HepG2 (cell line): ENCODE results near the gene PROS1. TPM values are rescaled to one million over a fixed set of nuclear protein-coding genes. Genes with fewer than 3 reads are reported as not detected.

ENCODE experiments used
- ATAC-seq: fragments of 200-7000 bp; cut with Tn5 transposase; 3 replicates; pipeline ENCODE4 v1.9.1; 2020; ENCODE audit warnings: mild to moderate bottlenecking, moderate library complexity
- BruUV-seq: library from RNA; stranded (reverse); fragments of 400-500 nt; replicated peaks from 2 replicates; lab custom pipeline; 2021; lab: Mats Ljungman, UMichigan
- CTCF ChIA-PET: fragments of 300-600 bp; formaldehyde crosslinking; extraction: SDS; loops from one replicate; lab custom pipeline; 2021; ENCODE audit warnings: low total read pairs, inconsistent platforms, low intra/inter-chr PET ratio; lab: Yijun Ruan, JAX
- POLR2A ChIA-PET: fragments of 350-600 bp; sonication (Branson Sonifier 250); formaldehyde crosslinking; loops from one replicate; lab custom pipeline; 2020; ENCODE audit warnings: antibody characterized with exemption, inconsistent platforms; lab: Yijun Ruan, JAX
- DNase-seq: peaks from one replicate; pipeline ENCODE4 v3.0.0-alpha.2; 2015; ENCODE audit warnings: low spot score
- FAIRE-seq: peaks from 3 replicates; lab custom pipeline; 2011; peaks lifted over from hg19 to GRCh38; lab: Jason Lieb, UNC
- H2AFZ ChIP-seq: one replicate; pipeline ENCODE4 v1.6.1; 2011; ENCODE audit warnings: low read length, inconsistent platforms
- H3K27ac ChIP-seq: fragments of 300-600 bp; 3 replicates; pipeline ENCODE4 v1.8.0; 2011; ENCODE audit warnings: mixed run types, mild to moderate bottlenecking, mixed read lengths, low read length, inconsistent platforms; ENCODE audit not compliant: insufficient read depth; ENCODE audit errors: extremely low read length
- H3K27me3 ChIP-seq, 2 experiments: fragments of 200-600 bp in 1 of 2; 2 replicates in 1 of 2; 3 replicates in 1 of 2; pipeline versions ENCODE4 v1.6.0 to v1.8.0; 2011; ENCODE audit warnings: low read length in 2 of 2, mild to moderate bottlenecking in 2 of 2, moderate library complexity in 2 of 2, inconsistent platforms in 1 of 2; ENCODE audit not compliant: insufficient read depth in 2 of 2, control insufficient read depth in 1 of 2
- H3K36me3 ChIP-seq, 2 experiments: fragments of 200-600 bp in 1 of 2; replicated peaks in 1 of 2; 2 replicates in 1 of 2; 3 replicates in 1 of 2; pipeline versions ENCODE4 v1.5.1 to v1.8.0; 2011; ENCODE audit warnings: low read length in 2 of 2, inconsistent platforms in 1 of 2; ENCODE audit not compliant: insufficient read depth in 2 of 2, control insufficient read depth in 1 of 2
- H3K4me1 ChIP-seq: 2 replicates; pipeline ENCODE4 v1.5.1; 2012; ENCODE audit warnings: low read length, inconsistent platforms; ENCODE audit not compliant: insufficient read depth
- H3K4me2 ChIP-seq: 2 replicates; pipeline ENCODE4 v1.6.0; 2011; ENCODE audit warnings: low read depth, low read length, inconsistent platforms
- H3K4me3 ChIP-seq, 3 experiments: fragments of 200-600 bp in 1 of 3; sonication (generic), shearing (Covaris generic) in 1 of 3; replicated peaks in 1 of 3; 2 replicates each; pipeline ENCODE4 v1.5.1; 2011 to 2016; ENCODE audit warnings: low read length in 3 of 3, inconsistent platforms in 2 of 3, low read depth in 2 of 3, mild to moderate bottlenecking in 2 of 3, control low read depth in 1 of 3, mixed read lengths in 1 of 3; ENCODE audit not compliant: insufficient read depth in 1 of 3
- H3K79me2 ChIP-seq: one replicate; pipeline ENCODE4 v1.6.1; 2011; ENCODE audit warnings: low read length, inconsistent platforms; ENCODE audit not compliant: insufficient read depth
- H3K9ac ChIP-seq: 2 replicates; pipeline ENCODE4 v1.6.0; 2011; ENCODE audit warnings: mild to moderate bottlenecking, low read depth, low read length, inconsistent platforms; ENCODE audit not compliant: insufficient read depth
- H3K9me3 ChIP-seq: 2 replicates; pipeline ENCODE4 v1.5.1; 2012; ENCODE audit warnings: mild to moderate bottlenecking, low read length
- H4K20me1 ChIP-seq: 2 replicates; pipeline ENCODE4 v1.6.0; 2011; ENCODE audit warnings: inconsistent platforms, mild to moderate bottlenecking, low read length, moderate library complexity; ENCODE audit not compliant: insufficient read depth
- AKAP8 ChIP-seq: sonication (generic); formaldehyde crosslinking; IDR thresholded peaks from 2 replicates; pipeline ENCODE4 v1.5.1; 2020; ENCODE audit warnings: mild to moderate bottlenecking, missing genetic modification reagents
- BCL6 ChIP-seq: IDR thresholded peaks from 2 replicates; pipeline ENCODE4 v1.6.1; 2016; ENCODE audit warnings: missing genetic modification reagents, missing compliant biosample characterization
- CCAR2 ChIP-seq: fragments of 200-400 bp; formaldehyde crosslinking; optimal IDR thresholded peaks from 2 replicates; pipeline ENCODE3; 2018; ENCODE audit warnings: low read depth, mild to moderate bottlenecking, low read length, moderate library complexity
- CSRNP1 ChIP-seq: sonication (generic); formaldehyde crosslinking; IDR thresholded peaks from 2 replicates; pipeline ENCODE4 v1.8.1; 2023; ENCODE audit warnings: mild to moderate bottlenecking, missing genetic modification reagents
- KAT8 ChIP-seq: IDR thresholded peaks from 2 replicates; pipeline ENCODE4 v1.6.1; 2016; ENCODE audit warnings: missing genetic modification reagents, missing compliant biosample characterization
- NCOR1 ChIP-seq: fragments of 200-600 bp; sonication (generic); IDR thresholded peaks from 2 replicates; pipeline ENCODE4 v1.7.0; 2017; ENCODE audit warnings: antibody characterized with exemption, low read length, borderline replicate concordance
- PHB2 ChIP-seq: fragments of 450-650 bp; IDR thresholded peaks from 2 replicates; pipeline ENCODE4 v1.6.1; 2018; ENCODE audit not compliant: partially characterized antibody
- POGK ChIP-seq: sonication (generic); formaldehyde crosslinking; conservative IDR thresholded peaks from 2 replicates; pipeline ENCODE4 v1.8.0; 2022; ENCODE audit warnings: mild to moderate bottlenecking, moderate library complexity, missing genetic modification reagents
- POLR2AphosphoS5 ChIP-seq: IDR thresholded peaks from 2 replicates; pipeline ENCODE4 v1.6.1; 2012; ENCODE audit warnings: low read depth, low read length
- ZBTB33 ChIP-seq: sonication (generic); formaldehyde crosslinking; IDR thresholded peaks from 2 replicates; pipeline ENCODE4 v1.4.0; 2020; ENCODE audit warnings: missing genetic modification reagents
- ZBTB34 ChIP-seq: sonication (generic); formaldehyde crosslinking; IDR thresholded peaks from 2 replicates; pipeline ENCODE4 v1.8.0; 2022; ENCODE audit warnings: mild to moderate bottlenecking, missing genetic modification reagents
- ZBTB39 ChIP-seq: sonication (generic); formaldehyde crosslinking; IDR thresholded peaks from 2 replicates; pipeline ENCODE4 v1.5.0; 2020; ENCODE audit warnings: missing genetic modification reagents
- ZFP36L1 ChIP-seq: sonication (generic); formaldehyde crosslinking; IDR thresholded peaks from 2 replicates; pipeline ENCODE4 v1.8.0; 2022; ENCODE audit warnings: mild to moderate bottlenecking, missing genetic modification reagents, moderate library complexity
- ZNF232 ChIP-seq: sonication (generic); formaldehyde crosslinking; IDR thresholded peaks from 2 replicates; pipeline ENCODE4 v1.4.0; 2020; ENCODE audit warnings: missing genetic modification reagents, borderline replicate concordance
- ZNF670 ChIP-seq: sonication (generic); formaldehyde crosslinking; IDR thresholded peaks from 2 replicates; pipeline ENCODE4 v1.8.0; 2022; ENCODE audit warnings: mild to moderate bottlenecking, missing genetic modification reagents, borderline replicate concordance
- ZNF790 ChIP-seq: sonication (generic); formaldehyde crosslinking; IDR thresholded peaks from 2 replicates; pipeline ENCODE4 v1.8.0; 2022; ENCODE audit warnings: missing genetic modification reagents, mild to moderate bottlenecking, borderline replicate concordance
- WGBS: methylation state at CpG from one replicate; pipeline ENCODE4 v1.1.6; 2017; ENCODE audit warnings: low lambda C conversion rate; 5-methylcytosine and 5-hydroxymethylcytosine counted together
- in situ Hi-C: cut with HindIII; loops from 2 replicates; pipeline ENCODE4 v1.10.0; 2017; ENCODE audit warnings: low pct_unique_long_range_greater_than_20kb; ENCODE audit not compliant: extremely low pct_ligation_motif_present
- intact Hi-C: fragments of 100-400 bp; cut with micrococcal nuclease; formaldehyde crosslinking; loops from one replicate; pipeline ENCODE4 v1.10.0; 2022; ENCODE audit not compliant: unreplicated experiment
- polyA plus RNA-seq, 8 experiments: library from polyadenylated mRNA; depleted of rRNA in 3 of 8; stranded (reverse) in 7 of 8; unstranded in 1 of 8; fragments of >200 nt; fragmentation: Illumina TruSeq in 4 of 8; extraction: Trizol in 4 of 8; gene quantifications; 2 replicates each; pipeline versions ENCODE4 v1.2.1 to v1.2.3, GENCODE V29; 2011 to 2016; ENCODE audit warnings: low read depth in 4 of 8, missing spikeins in 1 of 8, mixed read lengths in 1 of 8; ENCODE audit not compliant: insufficient read depth in 1 of 8
- total RNA-seq, 5 experiments: library from RNA; depleted of rRNA; stranded (reverse); fragments of >200 nt; fragmentation: Illumina TruSeq; extraction: Trizol; gene quantifications; 2 replicates each; pipeline ENCODE4 v1.2.3, GENCODE V29; 2016; ENCODE audit warnings: low read depth in 1 of 5

Gene PROS1
- total and polyA plus RNA-seq, 2 of the 13 experiments (the other 11 are each of a cell fraction or from before 2014, with no cell fraction given), result 63.8 to 76.8 TPM

GRCh38 chr3:93991631-93992030 lies 17.9 kb upstream of the PROS1 start:
- no peaks in the 10 kb centered on the region for H4K20me1 ChIP-seq
- H3K27me3 ChIP-seq, result no peaks in the 10 kb centered on the region
- no peaks in the 10 kb centered on the region for H3K79me2 ChIP-seq
- in situ Hi-C loops (no loop called here), intact Hi-C loops (no loop called here)
- no TSS peak for BruUV-seq
- no peak for ATAC-seq
- H3K36me3 ChIP-seq, result no peaks in the 10 kb centered on the region; a peak in 1 of 5 replicates
- CTCF ChIA-PET, result no interaction called here
- H3K4me3 ChIP-seq, result no peak overlapping the region
- no peak overlapping the region for H3K4me2 ChIP-seq
- no peak overlapping the region for H2AFZ ChIP-seq
- FAIRE-seq, result no peak
- H3K9ac ChIP-seq, result no peak overlapping the region
- WGBS, result 93% methylated on average over 2 of the region's 2 CpGs
- POLR2A ChIA-PET, result no interaction called here
- H3K4me1 ChIP-seq, result no peaks in the 10 kb centered on the region
- no peak for DNase-seq
- no peaks in the 10 kb centered on the region for H3K9me3 ChIP-seq
- H3K27ac ChIP-seq, result no peak overlapping the region
- TF ChIP-seq POGK, result no peak
- TF ChIP-seq ZNF790 (CRISPR knock-in tag), result no peak
- no peak for TF ChIP-seq PHB2
- TF ChIP-seq NCOR1, result no peak
- no peak for TF ChIP-seq ZBTB34 (CRISPR knock-in tag)
- TF ChIP-seq CCAR2, result no peak
- TF ChIP-seq POLR2AphosphoS5, result no peak
- no peak for TF ChIP-seq ZBTB39
- no peak for TF ChIP-seq ZNF670 (CRISPR knock-in tag)
- TF ChIP-seq ZBTB33 (CRISPR knock-in tag), result no peak
- no peak for TF ChIP-seq AKAP8 (CRISPR knock-in tag)
- no peak for TF ChIP-seq BCL6
- no peak for TF ChIP-seq ZFP36L1
- no peak for TF ChIP-seq ZNF232 (CRISPR knock-in tag)
- TF ChIP-seq CSRNP1, result no peak
- TF ChIP-seq KAT8 (CRISPR knock-in tag), result no peak
